WERI-Rb-1 (cell line): Measurements from ENCODE around the gene SLC25A25.
"Not testable (repeated sequence)": the region's sequence is repeated elsewhere in the genome, so short reads cannot be mapped to it uniquely, and the experiment has no call there.

Experiments
- DNase-seq: peaks from one replicate; pipeline ENCODE4 v3.0.0-alpha.2; 2020
- H3K27ac ChIP-seq: fragments of 250-450 bp; sonication (Bioruptor Pico); 2 replicates; pipeline ENCODE4 v1.5.1; 2020; ENCODE audit warnings: mild to moderate bottlenecking, moderate library complexity
- H3K27me3 ChIP-seq: fragments of 250-450 bp; sonication (Bioruptor Pico); 2 replicates; pipeline ENCODE4 v1.5.1; 2021; ENCODE audit warnings: mild to moderate bottlenecking, low read depth, moderate library complexity; ENCODE audit not compliant: insufficient read depth, severe bottlenecking
- H3K36me3 ChIP-seq: fragments of 250-450 bp; sonication (Bioruptor Pico); 2 replicates; pipeline ENCODE4 v1.5.1; 2020; ENCODE audit warnings: mild to moderate bottlenecking, moderate library complexity
- H3K4me3 ChIP-seq: 2 replicates; pipeline ENCODE4 v1.5.1; 2011; ENCODE audit warnings: low read depth, mild to moderate bottlenecking, control low read depth, low read length
- H3K9me3 ChIP-seq: fragments of 250-450 bp; sonication (Bioruptor Pico); 2 replicates; pipeline ENCODE4 v1.5.1; 2021; ENCODE audit warnings: mild to moderate bottlenecking, moderate library complexity; ENCODE audit not compliant: severe bottlenecking
- TF ChIP-seq, protein P1 (sequence below): IDR thresholded peaks from 2 replicates; pipeline ENCODE4 v1.5.1; 2011; ENCODE audit warnings: low read depth, mild to moderate bottlenecking, control low read depth, inconsistent platforms, low read length

The SLC25A25 gene

DNA sequence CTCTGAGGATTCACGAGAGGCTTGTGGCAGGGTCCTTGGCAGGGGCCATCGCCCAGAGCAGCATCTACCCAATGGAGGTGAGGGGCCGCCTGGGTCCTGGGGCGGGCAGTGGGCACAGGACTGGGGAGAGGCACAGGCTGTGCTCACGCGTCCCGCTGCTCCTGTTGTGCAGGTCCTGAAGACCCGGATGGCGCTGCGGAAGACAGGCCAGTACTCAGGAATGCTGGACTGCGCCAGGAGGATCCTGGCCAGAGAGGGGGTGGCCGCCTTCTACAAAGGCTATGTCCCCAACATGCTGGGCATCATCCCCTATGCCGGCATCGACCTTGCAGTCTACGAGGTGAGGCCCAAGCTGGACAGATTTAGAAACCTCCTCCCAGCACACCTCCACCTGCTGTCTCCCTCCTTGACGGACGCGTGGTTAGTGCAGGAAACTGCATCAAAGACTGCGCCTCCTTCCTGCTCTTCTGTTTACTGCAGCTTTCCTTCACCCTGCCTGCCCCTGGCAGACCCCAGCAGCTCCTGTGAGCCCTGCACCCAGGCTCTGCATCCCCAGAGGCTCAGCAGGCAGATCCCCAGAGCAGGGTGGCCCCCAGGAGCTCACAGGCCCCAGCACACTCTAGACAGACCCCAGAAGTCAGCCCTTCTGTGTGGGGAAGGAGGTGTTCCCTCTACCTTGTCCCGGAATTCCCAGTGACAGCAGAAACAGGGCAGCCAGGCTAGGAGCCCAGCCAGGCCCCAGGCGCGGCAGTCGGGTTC, 38.3 kb downstream of the SLC25A25 start:
- Histone ChIP-seq H3K27me3 (no peaks in the 10 kb centered on the region), H3K9me3 (no peaks in the 10 kb centered on the region), H3K27ac (no peak overlapping the region), H3K36me3 (peaks cover 76% of the 10 kb centered on the region), H3K4me3 (no peak overlapping the region)
- DNase-seq = no peak
- TF ChIP-seq, protein P1, sequence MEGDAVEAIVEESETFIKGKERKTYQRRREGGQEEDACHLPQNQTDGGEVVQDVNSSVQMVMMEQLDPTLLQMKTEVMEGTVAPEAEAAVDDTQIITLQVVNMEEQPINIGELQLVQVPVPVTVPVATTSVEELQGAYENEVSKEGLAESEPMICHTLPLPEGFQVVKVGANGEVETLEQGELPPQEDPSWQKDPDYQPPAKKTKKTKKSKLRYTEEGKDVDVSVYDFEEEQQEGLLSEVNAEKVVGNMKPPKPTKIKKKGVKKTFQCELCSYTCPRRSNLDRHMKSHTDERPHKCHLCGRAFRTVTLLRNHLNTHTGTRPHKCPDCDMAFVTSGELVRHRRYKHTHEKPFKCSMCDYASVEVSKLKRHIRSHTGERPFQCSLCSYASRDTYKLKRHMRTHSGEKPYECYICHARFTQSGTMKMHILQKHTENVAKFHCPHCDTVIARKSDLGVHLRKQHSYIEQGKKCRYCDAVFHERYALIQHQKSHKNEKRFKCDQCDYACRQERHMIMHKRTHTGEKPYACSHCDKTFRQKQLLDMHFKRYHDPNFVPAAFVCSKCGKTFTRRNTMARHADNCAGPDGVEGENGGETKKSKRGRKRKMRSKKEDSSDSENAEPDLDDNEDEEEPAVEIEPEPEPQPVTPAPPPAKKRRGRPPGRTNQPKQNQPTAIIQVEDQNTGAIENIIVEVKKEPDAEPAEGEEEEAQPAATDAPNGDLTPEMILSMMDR = peak; percentile 36; the same call in 1 of the 2 replicates

DNA sequence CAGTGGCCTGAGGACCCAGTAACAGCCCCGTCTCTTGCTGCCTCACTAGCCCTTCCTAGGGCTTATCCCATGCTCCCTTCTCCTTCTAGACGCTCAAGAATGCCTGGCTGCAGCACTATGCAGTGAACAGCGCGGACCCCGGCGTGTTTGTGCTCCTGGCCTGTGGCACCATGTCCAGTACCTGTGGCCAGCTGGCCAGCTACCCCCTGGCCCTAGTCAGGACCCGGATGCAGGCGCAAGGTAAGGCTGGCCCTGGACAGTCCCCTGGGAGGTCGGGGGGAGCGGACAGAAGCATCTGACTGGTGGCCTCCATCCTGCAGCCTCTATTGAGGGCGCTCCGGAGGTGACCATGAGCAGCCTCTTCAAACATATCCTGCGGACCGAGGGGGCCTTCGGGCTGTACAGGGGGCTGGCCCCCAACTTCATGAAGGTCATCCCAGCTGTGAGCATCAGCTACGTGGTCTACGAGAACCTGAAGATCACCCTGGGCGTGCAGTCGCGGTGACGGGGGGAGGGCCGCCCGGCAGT, 39.0 kb downstream of the SLC25A25 start:
- peak overlapping the region; percentile 32; the same call in 1 of the 2 replicates for H3K27ac ChIP-seq
- DNase-seq = no peak
- TF ChIP-seq, protein P1 = no peak
- no peak overlapping the region for H3K4me3 ChIP-seq
- H3K36me3 ChIP-seq = peaks cover 71% of the 10 kb centered on the region
- H3K9me3 ChIP-seq = no peaks in the 10 kb centered on the region
- no peaks in the 10 kb centered on the region for H3K27me3 ChIP-seq

DNA sequence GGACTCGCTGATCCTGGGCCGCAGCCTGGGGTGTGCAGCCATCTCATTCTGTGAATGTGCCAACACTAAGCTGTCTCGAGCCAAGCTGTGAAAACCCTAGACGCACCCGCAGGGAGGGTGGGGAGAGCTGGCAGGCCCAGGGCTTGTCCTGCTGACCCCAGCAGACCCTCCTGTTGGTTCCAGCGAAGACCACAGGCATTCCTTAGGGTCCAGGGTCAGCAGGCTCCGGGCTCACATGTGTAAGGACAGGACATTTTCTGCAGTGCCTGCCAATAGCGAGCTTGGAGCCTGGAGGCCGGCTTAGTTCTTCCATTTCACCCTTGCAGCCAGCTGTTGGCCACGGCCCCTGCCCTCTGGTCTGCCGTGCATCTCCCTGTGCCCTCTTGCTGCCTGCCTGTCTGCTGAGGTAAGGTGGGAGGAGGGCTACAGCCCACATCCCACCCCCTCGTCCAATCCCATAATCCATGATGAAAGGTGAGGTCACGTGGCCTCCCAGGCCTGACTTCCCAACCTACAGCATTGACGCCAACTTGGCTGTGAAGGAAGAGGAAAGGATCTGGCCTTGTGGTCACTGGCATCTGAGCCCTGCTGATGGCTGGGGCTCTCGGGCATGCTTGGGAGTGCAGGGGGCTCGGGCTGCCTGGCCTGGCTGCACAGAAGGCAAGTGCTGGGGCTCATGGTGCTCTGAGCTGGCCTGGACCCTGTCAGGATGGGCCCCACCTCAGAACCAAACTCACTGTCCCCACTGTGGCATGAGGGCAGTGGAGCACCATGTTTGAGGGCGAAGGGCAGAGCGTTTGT, 39.6 kb downstream of the SLC25A25 start:
- Histone ChIP-seq H3K4me3 (no peak overlapping the region), H3K36me3 (peaks cover 64% of the 10 kb centered on the region), H3K27ac (peak overlapping the region; percentile 32), H3K9me3 (no peaks in the 10 kb centered on the region), H3K27me3 (no peaks in the 10 kb centered on the region)
- DNase-seq = no peak
- TF ChIP-seq, protein P1 = no peak

DNA sequence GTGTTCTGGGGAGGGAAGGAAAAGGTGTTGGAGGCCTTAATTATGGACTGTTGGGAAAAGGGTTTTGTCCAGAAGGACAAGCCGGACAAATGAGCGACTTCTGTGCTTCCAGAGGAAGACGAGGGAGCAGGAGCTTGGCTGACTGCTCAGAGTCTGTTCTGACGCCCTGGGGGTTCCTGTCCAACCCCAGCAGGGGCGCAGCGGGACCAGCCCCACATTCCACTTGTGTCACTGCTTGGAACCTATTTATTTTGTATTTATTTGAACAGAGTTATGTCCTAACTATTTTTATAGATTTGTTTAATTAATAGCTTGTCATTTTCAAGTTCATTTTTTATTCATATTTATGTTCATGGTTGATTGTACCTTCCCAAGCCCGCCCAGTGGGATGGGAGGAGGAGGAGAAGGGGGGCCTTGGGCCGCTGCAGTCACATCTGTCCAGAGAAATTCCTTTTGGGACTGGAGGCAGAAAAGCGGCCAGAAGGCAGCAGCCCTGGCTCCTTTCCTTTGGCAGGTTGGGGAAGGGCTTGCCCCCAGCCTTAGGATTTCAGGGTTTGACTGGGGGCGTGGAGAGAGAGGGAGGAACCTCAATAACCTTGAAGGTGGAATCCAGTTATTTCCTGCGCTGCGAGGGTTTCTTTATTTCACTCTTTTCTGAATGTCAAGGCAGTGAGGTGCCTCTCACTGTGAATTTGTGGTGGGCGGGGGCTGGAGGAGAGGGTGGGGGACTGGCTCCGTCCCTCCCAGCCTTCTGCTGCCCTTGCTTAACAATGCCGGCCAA, 40.4 kb downstream of the SLC25A25 start:
- peaks cover 2% of the 10 kb centered on the region for H3K9me3 ChIP-seq
- TF ChIP-seq, protein P1 = no peak
- H3K27ac ChIP-seq = peak overlapping the region; percentile 37
- no peak overlapping the region for H3K4me3 ChIP-seq
- no peaks in the 10 kb centered on the region for H3K27me3 ChIP-seq
- peaks cover 59% of the 10 kb centered on the region for H3K36me3 ChIP-seq
- peak; percentile 22 for DNase-seq

DNA sequence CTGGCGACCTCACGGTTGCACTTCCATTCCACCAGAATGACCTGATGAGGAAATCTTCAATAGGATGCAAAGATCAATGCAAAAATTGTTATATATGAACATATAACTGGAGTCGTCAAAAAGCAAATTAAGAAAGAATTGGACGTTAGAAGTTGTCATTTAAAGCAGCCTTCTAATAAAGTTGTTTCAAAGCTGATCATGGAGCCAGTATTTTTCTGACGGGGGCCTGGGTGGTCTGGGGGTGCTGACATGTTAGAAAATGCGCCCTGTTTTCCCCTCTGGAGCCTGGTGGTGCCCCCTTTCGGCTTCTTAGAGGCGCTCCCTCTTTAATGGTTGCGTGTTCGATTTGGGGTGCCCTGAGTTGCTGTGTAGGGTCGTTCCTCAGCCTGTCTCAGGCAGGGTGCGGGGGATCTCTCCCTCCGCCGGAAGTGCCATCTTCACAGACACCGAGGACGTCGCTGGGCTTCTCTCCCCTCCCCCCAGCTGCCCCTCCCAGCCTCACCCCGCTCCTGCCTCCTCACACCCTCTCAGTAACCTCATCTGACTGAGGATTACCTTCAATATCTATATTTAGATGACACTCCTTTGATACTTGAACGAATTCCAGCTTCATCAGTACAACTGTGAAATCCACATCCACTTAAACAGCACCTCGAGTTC, 41.1 kb downstream of the SLC25A25 start:
- Histone ChIP-seq H3K36me3 (peaks cover 57% of the 10 kb centered on the region), H3K27me3 (no peaks in the 10 kb centered on the region), H3K27ac (peak overlapping the region; percentile 56), H3K4me3 (0 out of 2 replicates have a peak overlapping the region, but pooled peaks have one; percentile 9), H3K9me3 (peaks cover 6% of the 10 kb centered on the region)
- peak; percentile 72 for DNase-seq
- TF ChIP-seq, protein P1 = no peak

DNA sequence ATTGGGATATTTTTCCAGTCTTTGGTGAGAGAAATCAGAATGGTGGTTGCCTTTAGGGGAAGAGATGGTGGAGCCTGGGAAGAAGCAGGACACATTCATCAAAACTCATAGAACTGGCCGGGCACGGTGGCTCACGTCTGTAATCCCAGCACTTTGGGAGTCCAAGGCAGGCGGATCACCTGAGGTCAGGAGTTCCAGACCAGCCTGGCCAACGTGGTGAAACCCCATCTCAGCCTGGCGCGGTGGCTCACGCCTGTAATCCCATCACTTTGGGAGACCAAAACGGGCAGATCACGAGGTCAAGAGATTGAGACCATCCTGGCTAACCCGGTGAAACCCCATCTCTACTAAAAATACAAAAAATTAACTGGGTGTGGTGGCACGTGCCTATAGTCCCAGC, 43.7 kb downstream of the SLC25A25 start:
- not testable (repeated sequence) for H3K4me3 ChIP-seq
- H3K36me3 ChIP-seq = peaks cover 48% of the 10 kb centered on the region

More for the DNA sequence above, 43.7 kb downstream of the SLC25A25 start:
- not testable (repeated sequence) for H3K27me3 ChIP-seq, H3K27ac ChIP-seq, H3K9me3 ChIP-seq, DNase-seq
